GM18868 (cell line): ENCODE measurements around the gene ZNF322.

Experiments used
- ATAC-seq: cut with Tn5 transposase; IDR thresholded peaks from one replicate; pipeline ENCODE4 v1.9.1; 2021; ENCODE audit warnings: mild to moderate bottlenecking, moderate library complexity; ENCODE audit not compliant: unreplicated experiment

ZNF322 gene

GRCh38 chr6:26593278-26594130 lies 66.0 kb downstream of the ZNF322 start:
- ATAC-seq: no peak

- ATAC-seq: no peak
Observed at GRCh38 chr6:26592649-26593048, 66.9 kb downstream of the ZNF322 start.

- ATAC-seq: no peak
Observed at GRCh38 chr6:26588965-26589364, 70.6 kb downstream of the ZNF322 start.
